Measurements from ENCODE around the gene ACSF3.

The ACSF3 gene

DNA sequence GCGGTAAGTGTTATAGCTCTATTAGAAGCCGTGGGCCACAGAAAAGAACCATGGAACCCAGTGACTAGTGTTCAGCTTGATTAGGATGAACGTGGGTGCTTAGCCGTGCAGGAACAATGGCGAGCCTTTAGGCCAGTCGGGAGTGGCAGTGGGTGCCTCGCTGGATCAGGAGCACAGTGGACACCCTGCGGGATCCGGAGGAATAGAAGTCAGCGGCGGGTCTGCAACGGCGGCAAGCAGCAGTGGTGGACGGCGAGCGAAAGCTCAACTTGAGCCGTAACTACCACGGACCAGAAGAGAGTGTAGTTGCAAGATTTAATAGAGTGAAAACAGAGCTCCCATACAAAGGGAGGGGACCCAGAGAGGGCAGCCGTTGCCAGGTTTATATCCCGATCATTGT lies 40.6 kb downstream of the ACSF3 start:
- no peak for DNase-seq

DNA sequence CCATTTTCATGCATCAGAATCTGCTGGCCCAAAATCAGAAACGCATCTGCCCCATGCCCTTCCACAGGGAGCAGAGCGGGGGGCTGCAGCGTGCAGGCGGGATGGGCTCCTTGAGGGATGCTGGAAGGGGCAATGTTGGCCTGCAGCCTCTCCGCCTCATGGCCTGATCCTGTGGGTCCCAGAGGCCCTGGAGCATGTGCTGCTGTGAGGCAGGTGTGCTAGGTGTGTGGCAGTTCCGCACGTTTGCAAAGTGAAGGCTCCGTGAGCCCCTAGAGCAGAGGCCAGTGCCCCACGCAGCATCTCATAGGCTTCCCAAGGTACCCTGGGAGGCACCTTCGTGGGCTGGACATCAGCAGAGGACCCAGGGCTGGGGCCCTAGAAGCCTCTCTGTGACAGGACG lies 41.5 kb downstream of the ACSF3 start:
- DNase-seq, result no peak

DNA sequence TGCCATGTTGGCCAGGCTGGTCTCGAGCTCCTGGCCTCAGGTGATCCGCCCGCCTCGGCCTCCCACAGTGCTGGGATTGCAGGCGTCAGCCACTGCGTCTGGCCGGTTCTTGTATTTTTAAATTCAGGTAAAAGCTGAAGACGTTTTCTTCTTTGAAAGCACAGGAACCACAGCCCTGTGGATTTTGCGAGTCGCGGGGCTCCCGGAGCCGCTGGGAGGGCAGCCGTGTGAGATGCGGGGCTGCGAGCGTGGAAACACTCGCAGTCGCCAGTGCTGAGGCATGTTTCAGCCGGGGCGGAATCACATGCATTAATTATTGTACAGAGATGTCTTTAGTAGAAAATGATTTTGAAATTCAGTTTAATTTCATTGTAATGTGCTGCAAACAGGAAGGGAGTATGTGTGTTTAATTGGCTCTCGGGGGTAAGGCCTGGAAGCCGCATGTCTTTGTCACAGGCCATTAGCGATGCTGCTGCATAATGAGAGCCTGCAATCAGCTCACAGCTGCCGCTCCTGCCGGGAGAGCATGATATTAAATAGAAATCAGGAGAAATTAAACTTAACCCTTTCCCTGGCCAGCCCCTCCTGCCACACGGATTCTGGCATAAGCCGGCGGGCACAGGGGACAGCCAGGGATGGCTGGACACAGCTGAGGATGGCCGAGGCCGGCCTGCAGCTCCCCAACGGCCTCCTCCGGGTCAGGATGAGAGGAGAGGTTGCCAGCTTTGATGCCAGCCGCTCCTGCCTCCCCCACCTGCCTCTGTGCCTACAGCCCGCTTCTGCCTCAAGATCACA lies 42.5 kb downstream of the ACSF3 start:
- no peak for DNase-seq

DNA sequence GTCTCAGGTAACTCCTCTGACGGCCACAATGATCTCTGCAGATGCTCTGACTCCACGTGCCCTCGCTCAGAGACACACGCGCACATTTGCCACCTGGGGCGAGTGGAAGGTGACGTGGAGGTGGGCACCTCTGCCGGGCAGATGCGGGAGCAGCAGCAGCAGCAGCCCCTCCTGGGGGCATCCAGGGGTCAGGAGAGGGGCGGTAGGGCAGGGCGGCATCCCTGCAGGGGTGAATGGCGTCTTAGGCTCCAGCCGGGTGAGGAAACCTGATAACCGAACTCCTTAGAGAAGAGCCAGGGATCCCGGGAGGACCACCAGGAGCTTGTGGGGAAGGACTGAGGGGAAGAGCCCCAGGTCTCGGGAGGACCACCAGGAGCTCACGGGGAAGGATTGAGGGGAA lies 43.3 kb downstream of the ACSF3 start:
- DNase-seq, result no peak

DNA sequence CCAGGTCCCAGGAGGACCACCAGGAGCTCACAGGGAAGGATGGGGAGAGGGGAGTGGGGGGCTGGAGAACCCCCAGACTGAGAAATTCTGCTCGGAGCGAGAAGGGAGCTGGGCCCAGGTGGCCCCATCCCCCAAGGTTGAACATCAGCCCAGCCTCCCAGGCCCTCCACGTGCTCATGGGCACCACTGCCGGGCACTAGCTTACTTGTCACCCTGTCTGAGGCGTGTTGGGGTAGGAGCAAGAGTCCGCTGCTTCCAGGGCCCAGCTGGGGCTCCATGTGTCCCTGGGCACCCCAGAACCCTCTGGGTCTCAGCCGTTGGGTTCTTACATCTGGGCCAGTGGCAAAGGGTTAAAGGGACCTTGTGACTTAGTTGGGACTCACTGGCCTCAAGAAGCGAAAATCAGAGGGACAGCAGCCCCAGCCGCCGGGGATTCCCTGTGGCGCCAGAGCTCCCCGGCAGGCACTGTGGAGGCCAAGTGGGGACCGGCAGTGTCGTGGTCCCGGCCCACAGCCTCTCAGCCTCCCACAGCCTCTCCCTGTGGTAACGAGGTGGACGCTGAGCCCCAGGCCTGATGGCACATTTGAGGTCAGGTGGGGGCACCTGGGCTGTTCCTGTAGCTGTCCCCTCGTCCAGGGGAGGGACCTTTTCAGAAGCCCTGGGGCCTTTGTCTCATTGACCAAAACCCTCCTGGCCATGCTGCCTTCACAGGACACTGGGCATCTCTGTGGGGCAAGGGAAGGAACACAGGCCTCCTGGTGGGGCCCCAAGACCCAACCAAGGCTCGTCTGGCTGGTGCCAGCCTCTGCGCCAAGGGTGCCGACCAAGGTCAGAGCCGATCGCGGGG lies 44.2 kb downstream of the ACSF3 start:
- DNase-seq, result no peak

DNA sequence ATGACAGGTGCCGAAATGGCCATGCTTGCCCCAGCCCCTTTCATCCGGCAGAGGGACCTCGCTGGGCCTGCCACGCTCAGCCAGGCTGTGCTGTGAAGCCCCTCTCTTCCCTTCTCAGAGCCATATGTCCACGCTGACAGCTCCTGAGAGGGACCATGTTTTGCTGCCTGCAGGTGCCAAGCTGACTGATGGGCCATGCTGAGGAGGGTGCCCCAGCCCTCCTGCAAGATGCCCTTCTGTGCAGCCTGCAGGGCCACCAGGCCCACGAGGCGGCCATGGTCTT lies 44.8 kb downstream of the ACSF3 start:
- no peak for DNase-seq

DNA sequence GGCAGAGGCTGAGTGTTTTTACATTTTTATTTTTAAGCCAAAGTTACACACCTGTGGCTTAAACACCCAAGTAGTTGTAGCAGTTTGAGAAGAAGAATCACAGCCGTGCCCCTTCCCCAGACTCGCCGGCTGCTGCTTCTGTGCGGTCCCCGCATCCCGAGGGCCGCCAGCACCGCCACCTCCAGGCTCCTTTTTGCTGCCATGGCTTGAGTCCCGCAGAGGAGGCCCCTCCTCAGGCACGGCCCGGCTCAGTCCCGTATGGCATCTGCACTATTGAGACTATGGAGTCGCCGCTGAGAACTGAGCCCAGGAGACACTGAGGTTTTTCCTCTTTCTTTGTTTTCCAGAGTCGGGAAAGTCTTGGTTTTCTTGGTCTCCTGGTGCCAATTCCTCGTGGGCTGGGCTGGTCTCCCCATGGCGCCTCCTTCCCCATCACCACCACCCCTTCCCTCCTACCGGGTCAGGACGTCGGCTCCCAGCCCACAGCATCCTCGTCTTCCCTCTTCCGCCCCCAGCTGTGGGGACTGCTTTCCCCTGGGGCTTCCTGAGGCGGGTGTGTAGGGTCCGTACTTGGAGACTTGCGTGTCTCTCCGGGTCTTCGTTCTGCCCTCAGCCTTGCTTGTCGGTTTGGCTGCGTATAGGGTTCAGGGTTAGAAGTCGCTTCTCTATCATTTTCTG lies 45.3 kb downstream of the ACSF3 start:
- DNase-seq, result no peak

DNA sequence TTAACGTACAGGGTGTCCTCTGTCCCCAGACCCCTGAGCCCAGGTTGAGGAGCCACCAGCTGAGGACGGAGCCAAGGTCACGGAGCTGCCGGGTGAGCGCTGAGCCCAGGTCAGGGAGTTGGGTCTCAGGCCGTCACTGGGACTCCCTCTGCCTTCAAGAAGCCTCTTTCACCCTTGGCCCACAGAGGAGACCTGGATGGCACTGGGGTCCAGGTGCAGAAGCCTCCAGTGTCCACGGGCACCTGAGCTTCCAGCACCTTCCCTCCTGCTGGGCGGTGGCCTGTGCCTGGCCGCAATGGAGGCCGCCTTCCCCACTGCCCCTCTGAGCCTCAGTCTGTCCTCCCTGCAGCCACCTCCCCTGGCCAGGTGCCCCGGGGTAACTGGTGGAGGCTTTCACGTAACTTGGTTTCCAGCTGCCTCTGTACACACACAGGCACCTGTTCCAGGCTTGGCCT lies 46.3 kb downstream of the ACSF3 start:
- no peak for DNase-seq

DNA sequence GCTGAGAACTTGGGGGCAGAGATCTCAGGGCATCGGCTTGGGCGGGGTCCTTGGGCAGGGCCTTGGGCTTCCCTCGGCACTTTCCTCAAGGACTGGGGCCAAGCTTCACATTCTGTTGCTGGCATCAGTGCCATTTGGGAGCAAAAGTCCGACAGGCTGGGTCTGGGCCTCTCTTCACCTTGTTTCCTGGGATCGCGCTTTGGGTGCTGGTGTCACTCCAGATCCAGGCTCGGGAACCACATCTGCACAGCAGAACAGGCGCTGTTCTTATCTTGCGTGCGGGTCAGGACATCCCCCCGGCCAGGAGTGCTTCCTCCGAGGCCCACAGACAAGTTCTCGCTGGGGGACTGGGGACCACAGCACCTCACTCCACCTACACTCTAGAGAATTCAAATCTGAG lies 46.7 kb downstream of the ACSF3 start:
- no peak for DNase-seq

DNA sequence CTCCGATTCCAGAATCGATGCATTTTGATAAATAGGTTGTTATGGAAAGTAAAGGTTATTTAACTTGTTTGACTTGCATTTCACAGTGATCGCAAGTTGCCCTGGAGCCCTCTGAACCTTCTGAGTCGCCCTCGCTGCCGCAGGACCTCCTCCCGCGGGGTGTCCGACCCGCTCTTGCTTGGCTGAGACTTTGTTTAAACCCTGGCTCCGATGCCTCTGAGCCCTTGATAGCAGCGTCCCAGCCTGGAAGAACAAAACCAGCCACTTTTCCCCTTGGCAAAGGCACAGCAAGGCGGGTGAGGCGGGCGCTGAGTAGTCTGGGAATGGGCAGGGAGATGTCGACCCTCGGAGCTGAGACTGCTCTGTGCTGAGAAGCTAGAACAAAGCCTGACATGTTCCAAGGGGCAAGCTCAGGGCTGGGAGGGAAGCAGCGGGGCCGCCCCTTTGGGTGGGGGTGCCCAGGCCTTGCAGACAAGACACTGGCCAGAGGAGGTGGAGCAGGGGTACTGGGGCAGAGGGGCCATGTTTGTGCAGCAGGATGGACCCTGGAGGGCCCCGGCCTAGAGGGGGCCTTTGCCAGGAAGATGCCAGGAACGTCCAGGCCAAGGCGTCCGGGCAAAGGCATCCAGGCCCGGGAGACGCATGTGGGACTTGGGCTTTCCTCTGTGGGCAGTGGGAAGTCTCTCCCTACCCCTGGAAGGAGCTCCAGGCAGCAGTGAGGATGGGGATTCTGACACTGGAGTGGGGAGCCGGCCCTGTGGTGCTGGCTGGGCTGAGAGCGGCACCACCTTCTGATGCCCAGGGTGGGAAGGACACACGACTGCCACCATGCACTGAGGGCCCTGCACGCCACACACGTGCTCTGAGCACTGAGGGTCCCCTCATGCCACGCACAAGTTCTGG lies 47.6 kb downstream of the ACSF3 start:
- DNase-seq, result no peak

DNA sequence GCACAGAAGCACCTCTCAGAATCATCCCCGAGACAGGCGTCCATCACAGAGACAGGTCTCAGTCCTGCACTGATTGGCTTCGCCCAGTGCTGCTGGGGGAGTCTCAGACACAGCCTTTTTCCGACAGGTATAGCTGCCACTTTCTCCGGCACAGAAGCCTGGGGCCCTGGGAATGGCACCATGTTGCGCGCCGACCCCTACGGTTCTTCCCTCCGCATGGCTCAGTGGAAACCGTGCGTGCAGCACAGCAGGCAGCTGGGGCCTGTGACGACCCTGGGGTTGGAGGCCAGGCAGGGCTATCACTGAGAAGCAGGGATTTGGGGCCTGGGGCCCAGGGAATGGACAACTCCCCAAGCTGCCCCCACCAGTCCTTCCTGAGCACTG lies 48.2 kb downstream of the ACSF3 start:
- no peak for DNase-seq

DNA sequence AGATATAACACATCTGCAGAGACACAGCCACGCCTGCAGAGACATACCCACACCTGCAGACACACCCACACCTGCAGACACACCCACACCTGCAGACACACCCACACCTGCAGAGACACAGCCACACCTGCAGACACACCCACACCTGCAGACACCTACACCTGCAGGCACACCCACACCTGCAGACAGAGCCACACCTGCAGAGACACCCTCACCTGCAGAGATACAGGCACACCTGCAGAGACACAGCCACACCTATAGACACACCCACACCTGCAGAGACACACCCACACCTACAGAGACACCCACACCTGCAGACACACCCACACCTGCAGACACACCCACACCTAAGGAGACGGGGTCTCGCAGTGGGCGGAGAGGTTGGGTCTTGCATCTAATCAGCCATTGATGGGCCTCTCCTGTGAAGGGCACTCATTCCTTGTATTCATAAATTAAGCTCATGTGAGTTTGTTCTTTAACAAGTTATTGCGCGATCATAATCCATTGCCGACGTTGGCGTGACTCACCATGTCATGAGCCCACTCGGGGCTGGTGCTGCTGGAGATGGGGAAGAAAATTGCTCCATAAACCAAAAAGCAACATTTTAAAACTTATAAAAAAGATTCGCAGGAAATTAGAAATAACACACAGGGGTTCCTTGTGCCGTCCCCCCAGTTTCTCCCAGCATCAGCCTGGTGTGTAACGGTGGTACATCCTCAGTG lies 49.0 kb downstream of the ACSF3 start:
- DNase-seq, result no peak

DNA sequence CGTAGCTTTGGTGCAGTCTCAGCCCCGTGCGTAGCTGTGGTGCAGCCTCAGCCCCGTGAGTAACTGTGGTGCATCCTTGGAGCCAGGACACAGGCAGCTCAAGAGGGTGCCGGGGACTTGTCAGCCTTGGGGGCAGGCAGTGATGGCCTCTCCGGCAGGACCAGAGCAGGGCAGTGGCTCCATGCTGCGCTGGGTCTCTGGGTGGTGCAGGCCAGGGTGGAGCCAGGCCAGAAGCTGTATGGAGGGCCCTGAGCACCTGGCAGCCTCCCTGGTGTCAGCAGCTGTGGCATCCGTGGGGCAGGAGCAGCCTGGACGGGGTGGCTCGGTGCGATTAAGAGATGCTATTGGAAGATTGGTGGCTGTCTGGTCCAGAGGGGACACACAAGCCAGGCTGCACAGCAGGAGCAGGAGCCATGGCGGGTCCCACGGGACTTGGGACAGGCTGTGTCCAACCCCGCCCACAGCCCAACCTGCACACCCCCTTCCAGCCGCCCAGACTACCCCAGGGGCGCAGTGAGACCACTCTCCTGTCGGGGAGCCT lies 49.6 kb downstream of the ACSF3 start:
- no peak for DNase-seq

DNA sequence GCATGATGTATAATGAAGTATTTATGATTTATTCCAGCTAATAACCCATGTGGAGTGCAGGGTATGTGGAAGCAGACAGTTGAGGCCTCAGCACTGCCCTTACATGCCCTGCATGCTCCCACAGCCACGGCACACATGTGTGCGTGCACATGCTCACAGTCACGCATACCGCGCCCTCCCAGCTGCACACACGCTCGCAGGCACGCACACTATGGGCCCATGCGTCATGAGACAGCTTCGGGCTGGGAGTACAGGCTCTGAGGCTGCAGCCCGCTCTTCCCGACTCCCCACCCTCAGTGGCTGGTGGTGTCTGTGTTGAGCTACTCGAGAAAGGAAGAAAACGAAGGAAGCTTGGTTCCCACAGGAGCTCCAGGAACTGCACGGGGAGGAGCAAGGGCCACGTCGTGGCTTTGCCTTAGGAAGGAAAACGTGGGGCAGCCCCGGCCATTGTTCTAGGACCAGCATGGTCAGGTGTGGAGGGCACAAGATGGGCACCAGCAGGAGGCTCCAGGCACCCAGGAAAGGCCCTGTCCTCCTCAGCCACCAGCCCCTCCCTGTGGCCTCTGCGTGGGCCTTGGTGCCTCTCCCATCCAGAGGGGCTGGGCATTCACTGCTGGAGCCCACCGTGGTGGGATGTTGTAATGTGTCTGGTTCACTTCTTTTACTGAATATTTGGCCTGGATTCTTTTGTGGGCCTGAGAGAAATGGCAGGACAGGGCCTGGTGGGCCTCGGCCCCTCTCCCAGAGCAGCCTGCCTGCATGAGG lies 50.4 kb downstream of the ACSF3 start:
- no peak for DNase-seq

DNA sequence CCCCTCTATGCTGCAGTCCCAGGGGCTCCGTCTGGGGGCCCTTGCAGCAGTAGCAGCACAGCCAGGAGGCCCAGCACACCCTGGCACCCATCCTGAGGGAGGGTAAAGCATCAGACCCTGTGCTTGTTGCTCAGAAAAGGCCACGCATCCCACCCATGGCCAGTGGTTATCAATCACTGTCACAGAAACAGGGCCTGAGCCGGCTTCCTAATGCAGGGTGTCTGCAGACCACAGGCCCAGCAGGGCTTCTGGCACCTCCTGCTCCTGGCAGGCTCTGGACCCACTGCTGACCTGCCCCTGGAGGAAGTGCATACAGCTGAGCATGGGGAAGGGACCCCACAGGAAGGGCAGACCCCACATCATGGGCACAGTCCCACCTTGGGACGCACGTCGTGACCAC lies 51.0 kb downstream of the ACSF3 start:
- DNase-seq, result no peak

DNA sequence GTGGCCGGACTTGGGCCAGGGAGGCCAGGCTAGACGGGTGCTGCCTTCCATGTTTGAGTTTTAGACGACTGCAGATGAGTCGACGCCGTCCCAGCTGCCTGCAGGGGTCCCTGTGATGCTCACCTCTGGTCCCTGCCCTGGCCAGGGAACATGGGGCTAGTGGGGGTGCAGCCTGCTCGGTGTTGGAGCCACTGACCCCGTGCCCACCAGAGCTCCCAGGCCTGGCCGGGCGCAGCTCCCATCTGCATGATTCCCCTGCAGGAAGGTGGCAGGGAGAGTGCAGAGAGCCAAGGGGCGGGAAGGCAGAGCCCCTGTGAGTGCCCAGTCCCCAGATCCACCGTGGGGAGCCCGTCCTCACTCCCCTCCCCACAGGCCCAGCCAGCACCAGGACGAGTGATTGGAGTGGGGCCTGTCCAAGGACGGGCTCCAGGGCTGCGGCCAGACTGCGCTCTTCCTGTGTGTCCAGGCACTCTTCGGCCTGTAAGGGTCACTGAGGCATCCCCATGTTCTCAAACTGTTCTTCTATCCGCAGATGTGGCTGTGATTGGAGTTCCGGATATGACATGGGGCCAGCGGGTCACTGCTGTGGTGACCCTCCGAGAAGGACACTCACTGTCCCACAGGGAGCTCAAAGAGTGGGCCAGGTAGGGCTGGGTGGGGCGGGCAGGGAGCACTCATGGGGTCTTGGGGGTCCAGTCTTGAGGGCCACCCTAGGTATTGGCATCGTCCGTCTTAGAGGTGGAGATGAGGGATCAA lies 51.9 kb downstream of the ACSF3 start:
- no peak for DNase-seq

DNA sequence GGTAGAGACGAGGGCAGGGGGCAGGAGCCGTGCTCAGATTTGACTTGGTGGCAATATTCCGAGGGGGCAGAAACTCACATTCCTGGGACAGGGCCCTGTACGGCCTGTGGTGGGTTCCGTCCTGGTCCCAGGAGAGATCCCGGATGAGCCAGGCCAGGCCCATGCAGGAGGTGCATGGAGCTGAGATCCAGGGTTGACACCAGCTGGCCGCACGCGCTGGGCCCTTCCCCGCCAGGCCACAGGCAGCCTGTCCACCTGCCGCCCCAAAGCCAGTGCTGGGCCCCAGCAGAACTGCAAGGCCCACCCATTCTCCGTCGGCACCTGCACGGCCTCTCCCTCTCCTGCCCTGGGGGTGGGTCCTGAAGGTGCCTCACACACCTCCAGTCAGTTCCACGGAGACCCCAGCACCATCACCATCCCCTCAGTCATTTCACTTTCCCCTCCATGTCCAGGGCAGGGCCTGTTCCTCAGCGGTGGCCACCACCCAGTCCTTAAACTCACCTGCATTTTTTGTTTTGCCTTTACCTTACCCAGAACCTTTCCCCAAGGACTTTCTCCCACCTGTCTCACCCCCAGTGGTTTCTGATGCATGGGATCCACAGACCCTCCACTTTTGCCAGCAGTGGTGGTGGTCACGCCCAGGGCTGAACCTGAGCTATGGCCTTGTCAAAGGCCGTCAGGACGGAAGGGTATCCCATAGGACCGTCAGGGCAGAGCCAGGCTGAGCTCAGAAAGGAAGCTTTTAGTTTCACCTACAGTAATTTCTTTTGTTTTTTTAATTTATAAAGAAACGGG lies 52.8 kb downstream of the ACSF3 start:
- no peak for DNase-seq

DNA sequence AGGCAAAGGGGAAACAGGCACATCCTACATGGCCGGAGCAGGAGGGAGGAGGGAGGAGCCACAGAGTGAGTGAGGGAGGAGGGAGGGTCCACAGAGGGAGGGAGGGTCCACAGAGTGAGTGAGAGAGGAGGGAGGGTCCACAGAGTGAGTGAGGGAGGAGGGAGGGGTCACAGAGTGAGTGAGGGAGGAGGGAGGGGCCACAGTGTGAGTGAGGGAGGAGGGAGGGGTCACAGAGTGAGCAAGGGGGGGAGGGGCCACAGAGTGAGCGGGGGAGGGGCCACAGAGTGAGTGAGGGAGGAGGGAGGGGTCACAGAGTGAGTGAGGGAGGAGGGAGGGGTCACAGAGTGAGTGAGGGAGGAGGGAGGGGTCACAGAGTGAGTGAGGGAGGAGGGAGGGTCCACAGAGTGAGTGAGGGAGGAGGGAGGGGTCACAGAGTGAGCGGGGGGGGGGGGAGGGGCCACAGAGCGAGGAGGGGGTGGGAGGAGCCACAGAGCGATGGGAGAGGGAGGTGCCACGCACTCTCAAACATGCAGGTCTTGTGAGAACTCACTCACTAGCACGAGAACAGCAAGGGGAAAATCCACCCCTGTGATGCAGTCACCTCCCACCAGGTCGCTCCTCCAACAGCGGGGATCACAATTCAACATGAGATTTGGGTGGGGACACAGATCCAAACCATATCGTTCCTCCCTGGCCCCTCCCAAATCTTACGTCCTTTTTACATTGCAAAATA lies 53.6 kb downstream of the ACSF3 start:
- DNase-seq, result no peak

DNA sequence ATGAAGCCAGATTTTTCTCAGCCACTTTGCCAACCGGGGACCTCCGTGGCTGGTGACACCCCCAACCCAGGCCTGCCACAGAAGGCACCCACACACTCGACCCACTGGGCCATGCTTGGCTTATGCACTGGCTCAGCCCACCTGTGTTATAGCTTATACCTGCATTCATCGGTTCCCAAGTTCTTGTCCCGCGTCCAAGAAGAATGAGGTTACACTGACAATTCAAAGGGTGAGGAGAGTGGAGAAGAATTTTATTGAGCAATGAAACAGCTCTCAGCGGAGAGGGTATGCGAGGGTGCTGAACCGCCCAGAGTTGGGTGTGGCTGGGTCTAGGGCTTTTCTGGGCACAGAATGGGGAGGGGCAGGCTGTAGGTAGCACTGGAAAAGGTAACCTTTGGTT lies 55.7 kb downstream of the ACSF3 start:
- DNase-seq, result no peak

All from OCI-M1 (cell line).